ENCODE data around the gene NRN1L. TPM values are rescaled to one million over a fixed set of nuclear protein-coding genes. Genes with fewer than 3 reads are reported as not detected.

NRN1L gene
- total and polyA plus RNA-seq, 4 donors: 0.14 to 0.33 (median 0.23) TPM

DNA sequence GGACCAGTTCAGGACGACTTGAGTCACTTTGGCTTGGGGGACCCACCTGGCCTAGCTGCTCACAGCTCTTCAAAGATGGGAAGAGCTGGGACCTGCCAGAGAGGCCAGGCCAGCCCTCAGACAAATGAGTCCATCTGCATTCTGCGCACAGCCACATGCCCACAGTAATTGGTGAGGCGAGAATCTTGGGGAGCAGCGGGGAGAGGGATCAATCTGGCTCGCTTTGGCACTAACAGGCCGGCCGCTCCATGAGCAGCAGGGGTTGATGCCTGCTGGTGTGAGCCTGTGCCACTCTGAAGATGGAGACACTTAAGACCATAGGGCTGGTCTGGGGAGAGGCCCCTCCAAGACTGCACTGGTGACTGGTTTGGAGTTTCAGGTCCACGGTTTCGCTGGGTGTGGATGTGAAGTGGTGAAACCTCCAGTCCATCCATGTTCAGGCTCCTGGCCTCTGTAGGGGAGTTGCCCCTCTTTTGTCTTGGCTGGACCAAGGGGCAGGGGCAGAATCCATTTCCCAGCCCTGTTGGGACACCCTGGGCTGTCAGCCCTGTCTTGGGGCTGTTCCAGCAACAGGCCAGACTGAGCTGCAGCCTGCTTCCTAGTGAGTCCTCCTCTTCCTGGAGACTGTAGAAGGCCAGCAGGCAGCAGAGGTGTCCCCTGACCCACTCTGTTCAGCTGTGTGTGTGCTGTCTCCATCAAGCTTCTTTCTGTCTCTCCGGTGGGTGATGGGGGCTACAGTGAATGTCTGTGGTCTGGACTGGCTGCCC lies 39.6 kb downstream of the NRN1L start:
- H3K4me3 ChIP-seq (ENCODE audit: low read depth in 1 of 3, low read length in 3 of 3): no peak overlapping the region
- H3K27me3 ChIP-seq (ENCODE audit: control insufficient read depth in 4 of 4, insufficient read depth in 4 of 4, low read length in 3 of 4): no peaks in the 10 kb centered on the region
- 95% methylated on average over 10 of the region's 10 CpGs for WGBS
- H3K9me3 ChIP-seq (ENCODE audit: control insufficient read depth in 4 of 4, low read length in 3 of 4): no peaks in the 10 kb centered on the region
- no peak overlapping the region for H3K27ac ChIP-seq (ENCODE audit: low read depth in 1 of 2, low read length in 2 of 2)
- H3K36me3 ChIP-seq (ENCODE audit: control insufficient read depth in 4 of 4, insufficient read depth in 3 of 4, low read depth in 1 of 4, low read length in 3 of 4): peaks cover 3 to 27% (median 7%) of the 10 kb centered on the region in 4 donors
- H3K4me1 ChIP-seq (ENCODE audit: control insufficient read depth in 4 of 4, insufficient read depth in 4 of 4, low read length in 3 of 4): peaks cover 0 to 3% (median 0%) of the 10 kb centered on the region in 4 donors
- no peak for DNase-seq (ENCODE audit: low spot score)
- H3K9ac ChIP-seq (ENCODE audit: low read depth in 1 of 2, low read length in 2 of 2): no peak overlapping the region
- no peak for TF ChIP-seq HNF4G (IDR thresholded peaks at IDR 0.05)
- no peak for TF ChIP-seq EGR1 (IDR thresholded peaks at IDR 0.05; ENCODE audit: low read depth in 2 of 2)
- TF ChIP-seq, protein P1, sequence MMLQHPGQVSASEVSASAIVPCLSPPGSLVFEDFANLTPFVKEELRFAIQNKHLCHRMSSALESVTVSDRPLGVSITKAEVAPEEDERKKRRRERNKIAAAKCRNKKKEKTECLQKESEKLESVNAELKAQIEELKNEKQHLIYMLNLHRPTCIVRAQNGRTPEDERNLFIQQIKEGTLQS (IDR thresholded peaks at IDR 0.05): no peak
- TF ChIP-seq TAF1 (conservative IDR thresholded peaks at IDR 0.05): no peak
- TF ChIP-seq GABPA (IDR thresholded peaks at IDR 0.05 in 1 of 2, conservative IDR thresholded peaks at IDR 0.05 in 1 of 2): no peak
- no peak for TF ChIP-seq SP1 (IDR thresholded peaks at IDR 0.05)
- TF ChIP-seq, protein P2, sequence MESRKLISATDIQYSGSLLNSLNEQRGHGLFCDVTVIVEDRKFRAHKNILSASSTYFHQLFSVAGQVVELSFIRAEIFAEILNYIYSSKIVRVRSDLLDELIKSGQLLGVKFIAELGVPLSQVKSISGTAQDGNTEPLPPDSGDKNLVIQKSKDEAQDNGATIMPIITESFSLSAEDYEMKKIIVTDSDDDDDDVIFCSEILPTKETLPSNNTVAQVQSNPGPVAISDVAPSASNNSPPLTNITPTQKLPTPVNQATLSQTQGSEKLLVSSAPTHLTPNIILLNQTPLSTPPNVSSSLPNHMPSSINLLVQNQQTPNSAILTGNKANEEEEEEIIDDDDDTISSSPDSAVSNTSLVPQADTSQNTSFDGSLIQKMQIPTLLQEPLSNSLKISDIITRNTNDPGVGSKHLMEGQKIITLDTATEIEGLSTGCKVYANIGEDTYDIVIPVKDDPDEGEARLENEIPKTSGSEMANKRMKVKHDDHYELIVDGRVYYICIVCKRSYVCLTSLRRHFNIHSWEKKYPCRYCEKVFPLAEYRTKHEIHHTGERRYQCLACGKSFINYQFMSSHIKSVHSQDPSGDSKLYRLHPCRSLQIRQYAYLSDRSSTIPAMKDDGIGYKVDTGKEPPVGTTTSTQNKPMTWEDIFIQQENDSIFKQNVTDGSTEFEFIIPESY (IDR thresholded peaks at IDR 0.05): no peak
- TF ChIP-seq FOXA1 (IDR thresholded peaks at IDR 0.05): no peak
- TF ChIP-seq RXRA (IDR thresholded peaks at IDR 0.05): no peak
- no peak for TF ChIP-seq FOXA2 (IDR thresholded peaks at IDR 0.05)
- TF ChIP-seq NR2F2 (IDR thresholded peaks at IDR 0.05): no peak
- TF ChIP-seq, protein P3, sequence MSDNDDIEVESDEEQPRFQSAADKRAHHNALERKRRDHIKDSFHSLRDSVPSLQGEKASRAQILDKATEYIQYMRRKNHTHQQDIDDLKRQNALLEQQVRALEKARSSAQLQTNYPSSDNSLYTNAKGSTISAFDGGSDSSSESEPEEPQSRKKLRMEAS (IDR thresholded peaks at IDR 0.05): no peak
- TF ChIP-seq JUND (IDR thresholded peaks at IDR 0.05): no peak
- TF ChIP-seq, protein P4, sequence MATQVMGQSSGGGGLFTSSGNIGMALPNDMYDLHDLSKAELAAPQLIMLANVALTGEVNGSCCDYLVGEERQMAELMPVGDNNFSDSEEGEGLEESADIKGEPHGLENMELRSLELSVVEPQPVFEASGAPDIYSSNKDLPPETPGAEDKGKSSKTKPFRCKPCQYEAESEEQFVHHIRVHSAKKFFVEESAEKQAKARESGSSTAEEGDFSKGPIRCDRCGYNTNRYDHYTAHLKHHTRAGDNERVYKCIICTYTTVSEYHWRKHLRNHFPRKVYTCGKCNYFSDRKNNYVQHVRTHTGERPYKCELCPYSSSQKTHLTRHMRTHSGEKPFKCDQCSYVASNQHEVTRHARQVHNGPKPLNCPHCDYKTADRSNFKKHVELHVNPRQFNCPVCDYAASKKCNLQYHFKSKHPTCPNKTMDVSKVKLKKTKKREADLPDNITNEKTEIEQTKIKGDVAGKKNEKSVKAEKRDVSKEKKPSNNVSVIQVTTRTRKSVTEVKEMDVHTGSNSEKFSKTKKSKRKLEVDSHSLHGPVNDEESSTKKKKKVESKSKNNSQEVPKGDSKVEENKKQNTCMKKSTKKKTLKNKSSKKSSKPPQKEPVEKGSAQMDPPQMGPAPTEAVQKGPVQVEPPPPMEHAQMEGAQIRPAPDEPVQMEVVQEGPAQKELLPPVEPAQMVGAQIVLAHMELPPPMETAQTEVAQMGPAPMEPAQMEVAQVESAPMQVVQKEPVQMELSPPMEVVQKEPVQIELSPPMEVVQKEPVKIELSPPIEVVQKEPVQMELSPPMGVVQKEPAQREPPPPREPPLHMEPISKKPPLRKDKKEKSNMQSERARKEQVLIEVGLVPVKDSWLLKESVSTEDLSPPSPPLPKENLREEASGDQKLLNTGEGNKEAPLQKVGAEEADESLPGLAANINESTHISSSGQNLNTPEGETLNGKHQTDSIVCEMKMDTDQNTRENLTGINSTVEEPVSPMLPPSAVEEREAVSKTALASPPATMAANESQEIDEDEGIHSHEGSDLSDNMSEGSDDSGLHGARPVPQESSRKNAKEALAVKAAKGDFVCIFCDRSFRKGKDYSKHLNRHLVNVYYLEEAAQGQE (IDR thresholded peaks at IDR 0.05): no peak
- TF ChIP-seq HNF4A (conservative IDR thresholded peaks at IDR 0.05): no peak
- TF ChIP-seq, protein P5, sequence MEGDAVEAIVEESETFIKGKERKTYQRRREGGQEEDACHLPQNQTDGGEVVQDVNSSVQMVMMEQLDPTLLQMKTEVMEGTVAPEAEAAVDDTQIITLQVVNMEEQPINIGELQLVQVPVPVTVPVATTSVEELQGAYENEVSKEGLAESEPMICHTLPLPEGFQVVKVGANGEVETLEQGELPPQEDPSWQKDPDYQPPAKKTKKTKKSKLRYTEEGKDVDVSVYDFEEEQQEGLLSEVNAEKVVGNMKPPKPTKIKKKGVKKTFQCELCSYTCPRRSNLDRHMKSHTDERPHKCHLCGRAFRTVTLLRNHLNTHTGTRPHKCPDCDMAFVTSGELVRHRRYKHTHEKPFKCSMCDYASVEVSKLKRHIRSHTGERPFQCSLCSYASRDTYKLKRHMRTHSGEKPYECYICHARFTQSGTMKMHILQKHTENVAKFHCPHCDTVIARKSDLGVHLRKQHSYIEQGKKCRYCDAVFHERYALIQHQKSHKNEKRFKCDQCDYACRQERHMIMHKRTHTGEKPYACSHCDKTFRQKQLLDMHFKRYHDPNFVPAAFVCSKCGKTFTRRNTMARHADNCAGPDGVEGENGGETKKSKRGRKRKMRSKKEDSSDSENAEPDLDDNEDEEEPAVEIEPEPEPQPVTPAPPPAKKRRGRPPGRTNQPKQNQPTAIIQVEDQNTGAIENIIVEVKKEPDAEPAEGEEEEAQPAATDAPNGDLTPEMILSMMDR (IDR thresholded peaks at IDR 0.05; ENCODE audit: low read depth, low read length, missing input control): no peak
- no peak for TF ChIP-seq YY1 (IDR thresholded peaks at IDR 0.05)
- TF ChIP-seq RAD21 (IDR thresholded peaks at IDR 0.05): no peak
